ENCODE data around the gene MAGOH. TPM values are rescaled to one million over a fixed set of nuclear protein-coding genes. Genes with fewer than 3 reads are reported as not detected.

Gene MAGOH
- total and polyA plus RNA-seq, 2 of the 13 experiments (the other 11 are each of a cell fraction or from before 2014, with no cell fraction given): 24.1 to 87.0 TPM

DNA sequence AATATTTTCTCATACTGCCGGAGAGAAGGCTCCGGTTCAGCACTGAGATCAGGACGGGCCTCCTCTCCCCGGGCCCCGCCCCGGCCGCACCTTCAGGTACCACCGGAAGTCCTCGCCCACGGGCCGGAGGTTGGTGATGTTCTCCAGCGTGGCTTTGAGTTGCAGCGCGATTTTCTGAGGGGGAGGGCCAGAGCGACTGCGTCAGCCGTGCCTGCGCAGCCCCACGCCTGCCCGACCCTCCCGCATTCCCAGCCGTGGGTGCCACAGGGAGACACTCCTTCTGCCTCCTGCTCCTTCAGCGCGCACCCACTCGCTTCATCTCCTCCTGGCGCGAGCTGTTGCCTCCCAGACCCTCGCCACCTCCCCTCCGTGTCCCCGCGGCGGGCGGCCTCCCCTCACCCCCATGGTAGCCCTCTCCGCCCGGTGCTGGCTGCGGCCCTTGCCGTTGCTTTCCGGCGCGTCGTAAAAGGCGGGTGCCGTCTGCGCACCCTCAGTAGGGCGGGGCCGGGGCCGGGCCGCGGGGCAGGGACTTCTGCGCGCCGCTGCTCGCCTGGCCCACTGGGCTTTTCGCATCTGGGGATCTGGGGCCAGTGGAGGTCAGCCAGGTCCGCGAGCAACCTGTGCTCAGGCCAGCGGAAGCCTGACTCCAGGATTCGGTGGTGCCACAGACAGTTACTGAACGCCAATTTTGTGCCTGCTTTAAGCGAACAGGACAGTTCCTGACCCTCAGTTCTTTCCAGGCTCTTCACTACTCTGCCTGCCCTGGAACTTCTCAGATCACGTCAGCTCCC lies 18.0 kb downstream of the MAGOH start, which contains the start of gene CZIB (continued):
- TF ChIP-seq ZHX2 (IDR thresholded peaks at IDR 0.05; ENCODE audit: low read depth): no peak
- peak; percentile 84; the same call in 1 of the 2 replicates for TF ChIP-seq ZHX2 (CRISPR knock-in tag; IDR thresholded peaks at IDR 0.05; ENCODE audit: borderline replicate concordance)
- peak; percentile 62; the same call in 1 of the 2 replicates for TF ChIP-seq TMF1 (CRISPR knock-in tag; IDR thresholded peaks at IDR 0.05; ENCODE audit: low read depth)
- peak; percentile 72; the same call in 1 of the 2 replicates for TF ChIP-seq SMAD1 (CRISPR knock-in tag; IDR thresholded peaks at IDR 0.05; ENCODE audit: borderline replicate concordance, low read depth)
- TF ChIP-seq HDAC1 (CRISPR knock-in tag; IDR thresholded peaks at IDR 0.05): peak; percentile 96
- TF ChIP-seq ZNF180 (CRISPR knock-in tag; IDR thresholded peaks at IDR 0.05; ENCODE audit: borderline replicate concordance, low read depth): peak; percentile 85; the same call in 1 of the 2 replicates
- 0 out of 2 replicates have a peak, but pooled peaks have one; percentile 60 for TF ChIP-seq PAX8 (CRISPR knock-in tag; IDR thresholded peaks at IDR 0.05; ENCODE audit: borderline replicate concordance)
- TF ChIP-seq NR2F6 (IDR thresholded peaks at IDR 0.05): peak; percentile 58
- TF ChIP-seq NR2F6 (CRISPR knock-in tag; IDR thresholded peaks at IDR 0.05): peak; percentile 66; the same call in 1 of the 2 replicates
- 0 out of 2 replicates have a peak, but pooled peaks have one; percentile 48 for TF ChIP-seq DZIP1 (CRISPR knock-in tag; IDR thresholded peaks at IDR 0.05)
- TF ChIP-seq BRCA1 (CRISPR knock-in tag; IDR thresholded peaks at IDR 0.05): no peak; the same call in 1 of the 2 replicates
- peak; percentile 36; the same call in 1 of the 2 replicates for TF ChIP-seq NFYB (CRISPR knock-in tag; IDR thresholded peaks at IDR 0.05)
- TF ChIP-seq ZFAT (CRISPR knock-in tag; conservative IDR thresholded peaks at IDR 0.05): no peak
- peak; percentile 62; the same call in 1 of the 2 replicates for TF ChIP-seq KDM4B (CRISPR knock-in tag; IDR thresholded peaks at IDR 0.05)
- peak; percentile 97 for TF ChIP-seq HINFP (CRISPR knock-in tag; IDR thresholded peaks at IDR 0.05; ENCODE audit: low read depth)

Measured in HepG2 (cell line).